Cardiac muscle cell (in vitro differentiated cells and primary cell): ENCODE measurements around the gene NPTXR. TPM values are rescaled to one million over a fixed set of nuclear protein-coding genes. Genes with fewer than 3 reads are reported as not detected.

Experiments
- DNase-seq, 2 donors: peaks; one replicate each; pipeline versions ENCODE4 v3.0.0 to v3.0.0-alpha.2; 2010 to 2017; ENCODE audit warnings: low read depth in 1 of 2, low spot score in 1 of 2
- H3K27ac ChIP-seq: fragments of 200-600 bp; sonication (generic); 2 replicates; pipeline ENCODE4 v1.5.1; 2016
- H3K27me3 ChIP-seq: fragments of 200-600 bp; sonication (generic); 2 replicates; pipeline ENCODE4 v1.6.0; 2016; ENCODE audit warnings: control low read depth
- H3K36me3 ChIP-seq: fragments of 200-600 bp; sonication (generic); 2 replicates; pipeline ENCODE4 v1.5.1; 2016; ENCODE audit warnings: control low read depth
- H3K4me1 ChIP-seq: fragments of 200-600 bp; sonication (generic); 2 replicates; pipeline ENCODE4 v1.8.1; 2017; ENCODE audit warnings: low read depth, mild to moderate bottlenecking, mixed run types
- H3K4me3 ChIP-seq: fragments of 200-600 bp; sonication (generic); 2 replicates; pipeline ENCODE4 v1.5.1; 2016; ENCODE audit warnings: mild to moderate bottlenecking
- H3K9me3 ChIP-seq: fragments of 200-600 bp; sonication (generic); 2 replicates; pipeline ENCODE4 v1.5.1; 2017; ENCODE audit warnings: low read depth, mild to moderate bottlenecking, control low read depth
- polyA plus RNA-seq: library from polyadenylated mRNA; unstranded; fragments of >200 nt; fragmentation: Nextera tagmentation; extraction: Ambion mirVana; gene quantifications from 2 replicates; pipeline ENCODE4 v1.2.1, GENCODE V29; 2016
- total RNA-seq: library from RNA; depleted of rRNA; stranded (reverse); fragments of >200 nt; gene quantifications from 2 replicates; pipeline ENCODE4 v1.2.3, GENCODE V29; 2016
- TF ChIP-seq, protein P1 (sequence below): IDR thresholded peaks from 2 replicates; pipeline ENCODE4 v1.5.1; 2012; ENCODE audit warnings: low read depth, mild to moderate bottlenecking, low read length

The NPTXR gene
- total RNA-seq, result 15.1 and 16.7 TPM in 2 replicates
- 4.0 and 4.2 TPM in 2 replicates for polyA plus RNA-seq

DNA sequence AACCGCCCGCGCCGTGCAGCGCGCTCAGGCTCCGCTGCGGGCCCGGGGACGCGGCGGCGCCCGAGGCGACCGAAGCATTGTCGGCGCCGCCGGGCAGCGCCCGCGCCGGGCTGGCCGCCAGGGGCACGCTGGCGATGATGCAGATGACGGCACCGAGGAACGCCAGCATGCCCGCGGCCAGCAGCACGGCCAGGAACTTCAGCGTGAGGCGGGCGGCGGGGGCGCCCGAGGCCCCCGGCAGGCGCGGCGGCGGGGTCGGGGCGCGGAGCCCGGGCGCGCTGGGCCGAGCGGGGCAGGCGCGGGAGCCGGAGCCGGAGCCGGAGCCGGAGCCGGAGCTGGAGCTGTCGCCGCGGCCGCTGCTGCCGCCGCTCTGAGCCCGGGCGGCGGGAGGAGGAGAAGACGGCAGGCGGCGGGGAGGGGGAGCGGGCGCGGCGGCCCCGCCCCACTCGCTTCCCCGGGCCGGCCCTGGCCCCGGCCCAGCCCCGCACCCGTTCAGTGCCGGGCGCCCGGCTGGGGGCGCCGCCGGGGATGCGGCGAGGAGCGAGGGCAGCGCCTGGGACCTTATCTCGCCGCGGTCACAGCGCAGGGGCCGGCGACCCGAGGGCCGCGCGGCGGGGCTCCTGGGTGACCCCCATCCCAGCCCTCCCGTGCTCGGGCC, at the start of gene NPTXR:
NPTXR (minus strand) TSS at position 372 of the 658 bp plus-strand sequence.
- Histone ChIP-seq H3K4me1 (no peaks in the 10 kb centered on the region), H3K9me3 (no peaks in the 10 kb centered on the region), H3K36me3 (no peaks in the 10 kb centered on the region), H3K27ac (no peak within 1 kb of the TSS), H3K27me3 (peaks cover 50% of the 10 kb centered on the region), H3K4me3 (peak within 1 kb of the TSS; percentile 51)
- peak; percentile 43 to 85 for DNase-seq
- TF ChIP-seq, protein P1, sequence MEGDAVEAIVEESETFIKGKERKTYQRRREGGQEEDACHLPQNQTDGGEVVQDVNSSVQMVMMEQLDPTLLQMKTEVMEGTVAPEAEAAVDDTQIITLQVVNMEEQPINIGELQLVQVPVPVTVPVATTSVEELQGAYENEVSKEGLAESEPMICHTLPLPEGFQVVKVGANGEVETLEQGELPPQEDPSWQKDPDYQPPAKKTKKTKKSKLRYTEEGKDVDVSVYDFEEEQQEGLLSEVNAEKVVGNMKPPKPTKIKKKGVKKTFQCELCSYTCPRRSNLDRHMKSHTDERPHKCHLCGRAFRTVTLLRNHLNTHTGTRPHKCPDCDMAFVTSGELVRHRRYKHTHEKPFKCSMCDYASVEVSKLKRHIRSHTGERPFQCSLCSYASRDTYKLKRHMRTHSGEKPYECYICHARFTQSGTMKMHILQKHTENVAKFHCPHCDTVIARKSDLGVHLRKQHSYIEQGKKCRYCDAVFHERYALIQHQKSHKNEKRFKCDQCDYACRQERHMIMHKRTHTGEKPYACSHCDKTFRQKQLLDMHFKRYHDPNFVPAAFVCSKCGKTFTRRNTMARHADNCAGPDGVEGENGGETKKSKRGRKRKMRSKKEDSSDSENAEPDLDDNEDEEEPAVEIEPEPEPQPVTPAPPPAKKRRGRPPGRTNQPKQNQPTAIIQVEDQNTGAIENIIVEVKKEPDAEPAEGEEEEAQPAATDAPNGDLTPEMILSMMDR, result no peak

DNA sequence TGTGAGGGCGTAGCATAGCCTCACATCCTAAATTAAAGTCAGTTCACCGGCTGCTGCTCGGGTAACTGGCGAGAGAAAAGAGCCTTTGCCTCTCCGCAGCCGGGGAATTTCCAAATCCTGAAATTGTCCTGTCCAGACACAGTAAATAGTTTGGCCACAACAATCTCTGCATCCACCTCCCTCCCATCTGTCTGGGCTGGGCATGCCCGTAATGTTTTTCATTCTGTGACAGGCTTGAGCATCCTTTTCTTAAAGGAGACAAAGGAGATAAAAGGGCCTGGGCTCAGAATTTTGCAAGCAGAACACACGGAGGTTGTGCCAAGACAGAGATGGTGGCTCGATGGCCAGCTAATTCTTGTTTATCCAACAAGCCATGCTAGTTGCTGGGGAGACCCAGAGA, 47.4 kb upstream of the NPTXR start:
- no peak for DNase-seq
- no peaks in the 10 kb centered on the region for H3K9me3 ChIP-seq
- TF ChIP-seq, protein P1, result no peak

DNA sequence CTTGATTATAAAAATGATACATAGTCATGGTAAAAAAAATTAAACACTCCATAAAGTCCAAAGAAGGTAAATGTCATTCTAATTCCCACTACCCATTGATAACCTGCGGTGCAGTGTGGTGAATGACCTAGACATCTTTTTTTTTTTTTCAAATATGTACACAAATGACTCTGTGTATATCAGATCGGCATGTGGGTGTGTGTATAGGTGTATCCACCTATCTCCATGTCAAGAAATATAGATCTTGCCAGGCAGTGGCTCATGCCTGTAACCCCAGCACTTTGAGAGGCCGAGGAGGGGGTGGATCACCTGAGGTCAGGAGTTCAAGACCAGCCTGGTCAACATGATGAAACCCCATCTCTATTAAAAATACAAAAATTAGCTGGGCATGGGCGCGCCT, 46.5 kb upstream of the NPTXR start:
- no peak overlapping the region for H3K4me3 ChIP-seq
- H3K9me3 ChIP-seq, result no peaks in the 10 kb centered on the region
- no peaks in the 10 kb centered on the region for H3K36me3 ChIP-seq
- no peaks in the 10 kb centered on the region for H3K27me3 ChIP-seq
- no peaks in the 10 kb centered on the region for H3K4me1 ChIP-seq
- DNase-seq, result no peak
- TF ChIP-seq, protein P1, result no peak
- no peak overlapping the region for H3K27ac ChIP-seq

More for the DNA sequence above, 47.4 kb upstream of the NPTXR start:
- no peaks in the 10 kb centered on the region for H3K4me1 ChIP-seq
- H3K36me3 ChIP-seq, result no peaks in the 10 kb centered on the region
- H3K27me3 ChIP-seq, result no peaks in the 10 kb centered on the region
- no peak overlapping the region for H3K27ac ChIP-seq
- no peak overlapping the region for H3K4me3 ChIP-seq

DNA sequence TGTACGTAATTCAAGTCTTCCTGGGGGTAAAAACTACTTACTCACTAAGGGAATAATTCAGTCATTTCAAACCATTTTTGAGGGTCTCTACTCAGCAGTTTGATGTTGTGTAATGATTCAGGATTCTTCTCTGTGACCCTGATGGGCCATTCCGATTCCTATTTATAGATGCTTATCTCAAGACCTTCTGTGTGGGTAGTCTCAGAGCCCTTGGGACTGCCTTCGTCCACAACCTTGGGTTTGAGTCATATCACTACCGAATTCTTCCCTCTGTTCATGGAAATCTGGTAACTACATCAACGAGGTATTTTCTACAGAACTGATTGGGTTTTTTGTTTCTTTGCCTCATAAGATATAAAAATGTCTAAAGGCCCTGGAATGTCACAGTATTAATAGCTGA, 42.5 kb upstream of the NPTXR start:
- no peak for DNase-seq
- H3K9me3 ChIP-seq, result no peaks in the 10 kb centered on the region
- H3K27ac ChIP-seq, result no peak overlapping the region
- H3K4me3 ChIP-seq, result no peak overlapping the region
- H3K27me3 ChIP-seq, result no peaks in the 10 kb centered on the region
- TF ChIP-seq, protein P1, result no peak
- H3K4me1 ChIP-seq, result peaks cover 19% of the 10 kb centered on the region
- H3K36me3 ChIP-seq, result no peaks in the 10 kb centered on the region

DNA sequence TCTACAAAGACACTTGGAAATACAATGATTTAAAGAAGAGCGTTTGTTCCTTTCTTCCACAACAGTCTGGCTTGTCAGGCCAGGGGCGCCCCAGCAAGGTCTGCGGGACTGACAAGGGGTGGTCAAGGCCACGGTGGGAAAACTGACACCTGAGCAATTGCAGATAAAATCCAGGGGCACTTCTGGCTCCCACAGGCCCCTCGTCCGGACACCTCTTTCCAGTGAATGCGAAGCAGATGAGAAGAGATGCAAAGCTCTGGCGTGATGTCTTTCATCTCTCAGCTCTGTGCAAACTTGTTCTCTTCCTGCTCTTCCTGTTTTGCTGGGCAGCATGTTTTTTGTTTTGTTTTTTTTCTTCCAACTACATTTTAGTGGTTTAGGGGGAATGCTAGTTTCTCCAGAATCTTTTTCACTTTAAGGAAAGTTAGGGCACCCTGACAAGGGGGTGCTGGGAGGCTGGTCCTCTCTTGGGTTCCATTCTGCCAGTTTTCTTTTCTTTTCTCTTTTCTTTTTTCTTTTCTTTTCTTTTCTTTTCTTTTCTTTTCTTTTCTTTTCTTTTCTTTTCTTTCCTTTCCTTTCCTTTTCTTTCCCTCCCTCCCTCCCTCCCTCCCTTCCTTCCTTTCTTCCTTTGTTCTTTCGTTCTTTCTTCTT, 39.3 kb upstream of the NPTXR start:
- no peak overlapping the region for H3K4me3 ChIP-seq
- H3K4me1 ChIP-seq, result peaks cover 26% of the 10 kb centered on the region
- H3K27ac ChIP-seq, result peak overlapping the region; percentile 98
- no peak for DNase-seq
- TF ChIP-seq, protein P1, result no peak
- no peaks in the 10 kb centered on the region for H3K36me3 ChIP-seq
- H3K9me3 ChIP-seq, result no peaks in the 10 kb centered on the region
- H3K27me3 ChIP-seq, result no peaks in the 10 kb centered on the region
